ENCODE results near the gene SNRPD2. TPM values are rescaled to one million over a fixed set of nuclear protein-coding genes. Genes with fewer than 3 reads are reported as not detected.

The SNRPD2 gene
- total RNA-seq, 1 experiment from 2014 or later, result 793 TPM

- peaks cover 58% of the 10 kb centered on the region for H3K27me3 Mint-ChIP-seq (ENCODE audit: low read depth)
- no peak overlapping the region for H3K9ac ChIP-seq (ENCODE audit: extremely low read depth, insufficient read length, low read length)
Observed at GRCh38 chr19:45677351-45678230, 14.2 kb downstream of the SNRPD2 start.

More at GRCh38 chr19:45677351-45678230, 14.2 kb downstream of the SNRPD2 start:
- no peaks in the 10 kb centered on the region for H3K4me1 ChIP-seq (ENCODE audit: insufficient read depth, low read length)
- H3K4ac ChIP-seq (ENCODE audit: low read depth, low read length), result no peak overlapping the region
- H2AK5ac ChIP-seq (ENCODE audit: insufficient read length, low read length), result no peak overlapping the region
- no peak overlapping the region for H2BK20ac ChIP-seq (ENCODE audit: low read depth, low read length, poor library complexity, severe bottlenecking)
- no peak overlapping the region for H4K91ac ChIP-seq (ENCODE audit: insufficient read length, low read depth, low read length)
- H3K9me3 Mint-ChIP-seq, result no peaks in the 10 kb centered on the region
- H3K18ac ChIP-seq (ENCODE audit: insufficient read length, low read depth, low read length), result no peak overlapping the region
- H2BK120ac ChIP-seq (ENCODE audit: low read depth, low read length, poor library complexity, severe bottlenecking), result no peak overlapping the region
- no peak overlapping the region for H3K14ac ChIP-seq (ENCODE audit: insufficient read depth, low read length)
- peaks cover 11% of the 10 kb centered on the region for H3K23me2 ChIP-seq (ENCODE audit: insufficient read length, low read depth, low read length, poor library complexity, severe bottlenecking)
- no peak overlapping the region for H4K5ac ChIP-seq (ENCODE audit: insufficient read length, low read depth, low read length)
- no peaks in the 10 kb centered on the region for H3K79me1 ChIP-seq (ENCODE audit: insufficient read depth, low read depth, low read length, poor library complexity, severe bottlenecking)
- H4K8ac ChIP-seq (replicated peaks; ENCODE audit: insufficient read length, low read depth, low read length), result no peak overlapping the region
- H3K23ac ChIP-seq (ENCODE audit: insufficient read length, low read depth, low read length), result no peak overlapping the region
- H3K27ac ChIP-seq (ENCODE audit: insufficient read length, low read depth, low read length), result no peak overlapping the region
- H3K79me2 ChIP-seq (ENCODE audit: insufficient read depth, low read length), result no peaks in the 10 kb centered on the region
- no peak overlapping the region for H2BK5ac ChIP-seq (ENCODE audit: insufficient read length, low read length)
- no CpG with 5 or more reads among the region's 49 CpGs for WGBS (ENCODE audit: extremely low coverage, insufficient read length, low lambda C conversion rate)
- TF ChIP-seq CTCF (conservative IDR thresholded peaks at IDR 0.05), result no peak
- no peak overlapping the region for H2BK15ac ChIP-seq (ENCODE audit: low read depth, low read length)
- H3K4me2 ChIP-seq (ENCODE audit: insufficient read depth, insufficient read length, low read length), result peak overlapping the region; percentile 61
- no peak overlapping the region for H2AFZ ChIP-seq (ENCODE audit: low read length)
- H3K56ac ChIP-seq (ENCODE audit: insufficient read length, low read depth, low read length), result no peak overlapping the region
- no peaks in the 10 kb centered on the region for H4K20me1 ChIP-seq (ENCODE audit: control insufficient read depth, insufficient read depth, insufficient read length)
- peak overlapping the region; percentile 67 to 87 for H3K4me3 Mint-ChIP-seq
- H3K9me3 ChIP-seq (ENCODE audit: control insufficient read depth, low read depth, low read length), result no peaks in the 10 kb centered on the region
- H3K4me1 Mint-ChIP-seq, result peaks cover 9 to 23% of the 10 kb centered on the region in 2 experiments
- no peaks in the 10 kb centered on the region for H3K27me3 ChIP-seq (ENCODE audit: insufficient read depth, low read length)
- H3T11ph ChIP-seq (ENCODE audit: low read length), result no peak overlapping the region
- H3K27ac Mint-ChIP-seq, result peak overlapping the region in 1 of 3 experiments; percentile 68; a peak in 1 of 7 replicates
- no peak overlapping the region for H2BK12ac ChIP-seq (ENCODE audit: insufficient read length, low read depth, low read length)
- H3K36me3 Mint-ChIP-seq (ENCODE audit: insufficient read depth in 1 of 3, low read depth in 3 of 3), result no peaks in the 10 kb centered on the region; a peak in 1 of 7 replicates
- DNase-seq, result peak; percentile 100

All from H9 (cell line).